B cell (primary cell): ENCODE measurements around the gene AAK1. TPM values are rescaled to one million over a fixed set of nuclear protein-coding genes. Genes with fewer than 3 reads are reported as not detected.

Experiments
- ATAC-seq: fragments of 200-7000 bp; cut with Tn5 transposase; one replicate; pipeline ENCODE4 v1.10.0; 2021; ENCODE audit warnings: low read depth, mild to moderate bottlenecking, moderate number of reproducible peaks, moderate library complexity
- CTCF ChIA-PET: fragments of 350-600 bp; sonication (Branson Sonifier 250); formaldehyde crosslinking; loops from one replicate; lab custom pipeline; 2021; ENCODE audit warnings: antibody characterized with exemption, inconsistent platforms; lab: Charles Lee
- POLR2A ChIA-PET: fragments of 350-600 bp; sonication (Branson Sonifier 250); formaldehyde crosslinking; loops from one replicate; lab custom pipeline; 2021; ENCODE audit warnings: antibody characterized with exemption; lab: Charles Lee
- DNase-seq: peaks from one replicate; pipeline ENCODE4 v3.0.0; 2013
- H2AFZ ChIP-seq: 2 replicates; pipeline ENCODE4 v1.6.1; 2012; ENCODE audit warnings: mild to moderate bottlenecking, low read depth, low read length; ENCODE audit not compliant: insufficient read depth, poor library complexity, severe bottlenecking
- H3K27ac ChIP-seq, 2 donors: 1 replicate in 1 of 2; 2 replicates in 1 of 2; pipeline ENCODE4 v1.5.1; 2012 to 2013; ENCODE audit warnings: low read length in 2 of 2, mild to moderate bottlenecking in 2 of 2, moderate library complexity in 1 of 2
- H3K27me3 ChIP-seq, 4 experiments: fragments of 200-600 bp in 1 of 4; sonication (generic) in 1 of 4; replicated peaks in 1 of 4; 1 replicate in 2 of 4; 2 replicates in 2 of 4; pipeline versions ENCODE4 v1.6.1 to v1.7.0; 2013 to 2016; ENCODE audit warnings: low read length in 3 of 4, mild to moderate bottlenecking in 2 of 4, mixed read lengths in 1 of 4, moderate library complexity in 1 of 4; ENCODE audit not compliant: insufficient read depth in 4 of 4, control insufficient read depth in 3 of 4; ENCODE audit errors: control extremely low read depth in 1 of 4
- H3K36me3 ChIP-seq, 2 experiments: replicated peaks in 1 of 2; 1 replicate in 1 of 2; 2 replicates in 1 of 2; pipeline versions ENCODE4 v1.6.1 to v1.7.1; 2013; ENCODE audit warnings: low read length in 1 of 2; ENCODE audit not compliant: insufficient read depth in 2 of 2, control insufficient read depth in 1 of 2; ENCODE audit errors: control extremely low read depth in 1 of 2, extremely low read depth in 1 of 2
- H3K4me1 ChIP-seq, 2 donors: fragments of 200-600 bp in 1 of 2; sonication (generic) in 1 of 2; 1 replicate in 1 of 2; 2 replicates in 1 of 2; pipeline versions ENCODE4 v1.5.1 to v1.6.1; 2013 to 2017; ENCODE audit warnings: low read length in 2 of 2; ENCODE audit not compliant: control insufficient read depth in 2 of 2, insufficient read depth in 2 of 2
- H3K4me2 ChIP-seq: replicated peaks from 2 replicates; pipeline ENCODE3; 2012; ENCODE audit warnings: mild to moderate bottlenecking, low read depth, low read length; ENCODE audit not compliant: poor library complexity, severe bottlenecking
- H3K4me3 ChIP-seq, 5 experiments: fragments of 200-600 bp in 1 of 5; sonication (generic) in 1 of 5; 1 replicate in 3 of 5; 2 replicates in 2 of 5; pipeline versions ENCODE4 v1.5.1 to v1.7.0; 2011 to 2016; ENCODE audit warnings: low read length in 4 of 5, mild to moderate bottlenecking in 4 of 5, low read depth in 2 of 5, control low read depth in 1 of 5, moderate library complexity in 1 of 5; ENCODE audit not compliant: insufficient read depth in 1 of 5; ENCODE audit errors: control extremely low read depth in 1 of 5, extremely low read depth in 1 of 5
- H3K79me2 ChIP-seq: fragments of 200-600 bp; sonication (generic); one replicate; pipeline ENCODE4 v1.6.0; 2016; ENCODE audit warnings: low read length; ENCODE audit not compliant: control insufficient read depth, insufficient read depth
- H3K9ac ChIP-seq: fragments of 200-600 bp; sonication (generic); 2 replicates; pipeline ENCODE4 v1.6.1; 2017; ENCODE audit warnings: mild to moderate bottlenecking, low read length, moderate library complexity
- H3K9me3 ChIP-seq, 3 donors: one replicate each; pipeline versions ENCODE4 v1.6.1 to v1.7.1; 2013; ENCODE audit warnings: low read length in 2 of 3; ENCODE audit not compliant: control insufficient read depth in 2 of 3, insufficient read depth in 1 of 3; ENCODE audit errors: control extremely low read depth in 1 of 3
- H4K20me1 ChIP-seq: 2 replicates; pipeline ENCODE4 v1.6.0; 2012; ENCODE audit warnings: mild to moderate bottlenecking, low read length; ENCODE audit not compliant: insufficient read depth, control insufficient read depth, poor library complexity, severe bottlenecking
- H3K27ac Mint-ChIP-seq: one replicate; pipeline ENCODE4 v1.8.0; 2021; ENCODE audit warnings: mixed read lengths
- H3K27me3 Mint-ChIP-seq: one replicate; pipeline ENCODE4 v1.8.0; 2021; ENCODE audit warnings: mixed read lengths
- H3K4me1 Mint-ChIP-seq: one replicate; pipeline ENCODE4 v1.8.0; 2021; ENCODE audit warnings: mixed read lengths
- H3K4me3 Mint-ChIP-seq: one replicate; pipeline ENCODE4 v1.8.0; 2021; ENCODE audit warnings: mixed read lengths
- H3K9me3 Mint-ChIP-seq: one replicate; pipeline ENCODE4 v1.8.0; 2022; ENCODE audit warnings: mixed read lengths; ENCODE audit not compliant: insufficient read depth
- EZH2 ChIP-seq: IDR thresholded peaks from 2 replicates; pipeline ENCODE4 v1.6.1; 2012; ENCODE audit warnings: borderline replicate concordance, low read depth, mild to moderate bottlenecking, moderate library complexity, low read length; ENCODE audit not compliant: insufficient read depth, poor library complexity, severe bottlenecking
- WGBS: methylation state at CpG from one replicate; pipeline ENCODE4 v1.1.5; 2013; ENCODE audit warnings: missing lambda C conversion rate; ENCODE audit not compliant: insufficient coverage; 5-methylcytosine and 5-hydroxymethylcytosine counted together
- intact Hi-C: fragments of 100-400 bp; cut with micrococcal nuclease; formaldehyde crosslinking; loops from one replicate; pipeline ENCODE4 v1.10.0; 2022
- polyA plus RNA-seq: library from polyadenylated mRNA; depleted of rRNA; stranded (reverse); fragments of >200 nt; gene quantifications from 2 replicates; pipeline ENCODE4 v1.2.3, GENCODE V29; 2012
- total RNA-seq, 2 donors: library from RNA; stranded (reverse); fragments of 120-200 nt in 1 of 2; gene quantifications; 1 replicate in 1 of 2; 2 replicates in 1 of 2; pipeline versions ENCODE4 v1.2.3 to v1.2.4, GENCODE V29; 2013 to 2022
- TF ChIP-seq, protein P1 (sequence below): fragments of 200-600 bp; IDR thresholded peaks from one replicate; pipeline ENCODE4 v1.8.0; 2022; ENCODE audit warnings: antibody characterized with exemption, mild to moderate bottlenecking

AAK1 gene
- total and polyA plus RNA-seq, 2 donors (not counting 1 experiment from before 2014, with no cell fraction given), result 2.4 to 7.2 TPM

DNA sequence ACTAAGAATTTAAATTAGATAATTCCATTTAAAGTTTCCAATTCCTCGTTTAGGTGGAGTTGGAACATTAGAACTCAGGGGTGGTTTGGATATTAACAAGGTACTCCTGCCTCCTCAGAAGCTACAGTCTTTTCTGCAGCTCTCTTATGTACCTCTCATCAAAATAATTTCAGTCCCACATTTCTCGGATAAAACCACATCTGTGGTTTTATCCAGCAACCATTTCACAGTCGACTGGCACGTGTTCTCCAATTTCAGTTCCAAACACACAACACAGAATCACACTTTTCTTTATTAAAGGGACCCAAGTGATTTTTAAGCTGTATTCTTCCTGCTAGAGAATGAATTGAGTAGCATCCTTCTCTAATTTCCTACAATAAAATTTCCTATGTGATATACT, 183.6 kb downstream of the AAK1 start:
- DNase-seq (no peak), ATAC-seq (no peak)
- Histone ChIP-seq H2AFZ (no peak overlapping the region), H3K4me3 (no peak overlapping the region), H4K20me1 (no peaks in the 10 kb centered on the region), H3K4me1 (no peaks in the 10 kb centered on the region), H3K4me2 (no peak overlapping the region), H3K27ac (no peak overlapping the region), H3K9me3 (no peaks in the 10 kb centered on the region), H3K27me3 (peaks cover 0 to 3% (median 0%) of the 10 kb centered on the region in 4 experiments), H3K36me3 (no peaks in the 10 kb centered on the region), H3K9ac (no peak overlapping the region), H3K79me2 (no peaks in the 10 kb centered on the region)
- Mint-ChIP-seq H3K27ac (no peak overlapping the region), H3K4me1 (no peaks in the 10 kb centered on the region), H3K4me3 (no peak overlapping the region), H3K9me3 (no peaks in the 10 kb centered on the region), H3K27me3 (peaks cover 4% of the 10 kb centered on the region)
- intact Hi-C loops, result no loop called here
- TF ChIP-seq, protein P1, sequence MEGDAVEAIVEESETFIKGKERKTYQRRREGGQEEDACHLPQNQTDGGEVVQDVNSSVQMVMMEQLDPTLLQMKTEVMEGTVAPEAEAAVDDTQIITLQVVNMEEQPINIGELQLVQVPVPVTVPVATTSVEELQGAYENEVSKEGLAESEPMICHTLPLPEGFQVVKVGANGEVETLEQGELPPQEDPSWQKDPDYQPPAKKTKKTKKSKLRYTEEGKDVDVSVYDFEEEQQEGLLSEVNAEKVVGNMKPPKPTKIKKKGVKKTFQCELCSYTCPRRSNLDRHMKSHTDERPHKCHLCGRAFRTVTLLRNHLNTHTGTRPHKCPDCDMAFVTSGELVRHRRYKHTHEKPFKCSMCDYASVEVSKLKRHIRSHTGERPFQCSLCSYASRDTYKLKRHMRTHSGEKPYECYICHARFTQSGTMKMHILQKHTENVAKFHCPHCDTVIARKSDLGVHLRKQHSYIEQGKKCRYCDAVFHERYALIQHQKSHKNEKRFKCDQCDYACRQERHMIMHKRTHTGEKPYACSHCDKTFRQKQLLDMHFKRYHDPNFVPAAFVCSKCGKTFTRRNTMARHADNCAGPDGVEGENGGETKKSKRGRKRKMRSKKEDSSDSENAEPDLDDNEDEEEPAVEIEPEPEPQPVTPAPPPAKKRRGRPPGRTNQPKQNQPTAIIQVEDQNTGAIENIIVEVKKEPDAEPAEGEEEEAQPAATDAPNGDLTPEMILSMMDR, result no peak
- no peak for TF ChIP-seq EZH2
- 20% methylated on average over 1 of the region's 4 CpGs for WGBS
- CTCF ChIA-PET, result no interaction called here
- POLR2A ChIA-PET, result no interaction called here

DNA sequence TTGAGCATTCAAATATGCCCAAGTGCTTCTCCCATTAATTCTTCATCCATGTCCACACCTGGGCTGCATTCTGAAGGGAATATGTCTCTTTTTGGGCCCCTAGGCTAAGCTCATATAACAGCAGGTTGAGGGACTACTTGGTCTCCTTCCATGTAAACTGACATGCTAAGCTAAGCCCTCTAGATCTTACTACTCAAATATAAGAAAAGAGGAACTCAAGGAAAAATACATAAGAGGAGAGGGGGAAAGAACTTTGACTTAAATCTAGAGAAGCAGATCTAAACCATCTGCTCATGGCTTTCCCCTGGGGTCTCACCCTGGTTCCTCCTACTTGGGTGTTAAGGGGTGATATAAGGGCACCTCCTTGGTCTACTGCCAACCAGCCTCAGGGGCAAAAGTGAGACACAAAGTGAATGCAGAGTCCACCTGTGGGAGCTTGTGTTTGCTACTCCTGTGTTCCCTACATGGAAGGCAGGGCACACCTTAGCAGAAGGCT, 186.5 kb downstream of the AAK1 start:
- H3K9me3 Mint-ChIP-seq, result no peaks in the 10 kb centered on the region

More for the DNA sequence above, 186.5 kb downstream of the AAK1 start:
- Mint-ChIP-seq H3K27me3 (peaks cover 4% of the 10 kb centered on the region), H3K27ac (no peak overlapping the region), H3K4me1 (peaks cover 2% of the 10 kb centered on the region), H3K4me3 (no peak overlapping the region)
- TF ChIP-seq EZH2, result no peak
- TF ChIP-seq, protein P1, result no peak
- intact Hi-C loops, result no loop called here
- H3K27me3 ChIP-seq, result peaks cover 0 to 3% (median 0%) of the 10 kb centered on the region in 4 experiments
- no peak overlapping the region for H3K9ac ChIP-seq
- DNase-seq, result no peak
- no peaks in the 10 kb centered on the region for H3K36me3 ChIP-seq
- no peaks in the 10 kb centered on the region for H3K4me1 ChIP-seq
- ChIA-PET POLR2A (no interaction called here), CTCF (no interaction called here)
- no peak overlapping the region for H3K27ac ChIP-seq
- no peaks in the 10 kb centered on the region for H4K20me1 ChIP-seq
- H2AFZ ChIP-seq, result no peak overlapping the region
- ATAC-seq, result no peak
- H3K4me3 ChIP-seq, result no peak overlapping the region
- no peaks in the 10 kb centered on the region for H3K79me2 ChIP-seq
- no peaks in the 10 kb centered on the region for H3K9me3 ChIP-seq
- no peak overlapping the region for H3K4me2 ChIP-seq
